Ureter (tissue), 1 donor: Measurements from ENCODE around the gene NLRC5. TPM values are rescaled to one million over a fixed set of nuclear protein-coding genes. Genes with fewer than 3 reads are reported as not detected.
A peak's percentile ranks its signal among the peaks of the same experiment; 100 is the strongest.
"Not testable (repeated sequence)": the region's sequence is repeated elsewhere in the genome, so short reads cannot be mapped to it uniquely, and the experiment has no call there.

ENCODE experiments used
- DNase-seq: peaks from one replicate; pipeline ENCODE4 v3.0.0-alpha.2; 2020; ENCODE audit warnings: low spot score
- total RNA-seq: library from RNA; stranded (reverse); gene quantifications from one replicate; pipeline ENCODE4 v1.2.4, GENCODE V29; 2023
- donor health status: DM: yes; HTN: yes; CAD: no.

Gene NLRC5
- total RNA-seq, 1 donor from 2014 or later = 50.1 TPM

GRCh38 chr16:57102888-57103851, 113.8 kb downstream of the NLRC5 start:
- DNase-seq = no peak

- no peak for DNase-seq
These were observed 115.3 kb downstream of the NLRC5 start for GRCh38 chr16:57104706-57105105.

- DNase-seq = no peak
These were observed 115.8 kb downstream of the NLRC5 start for GRCh38 chr16:57105184-57105583.

GRCh38 chr16:57106767-57107166, 117.4 kb downstream of the NLRC5 start:
- DNase-seq = no peak

- DNase-seq = no peak
These were observed 118.1 kb downstream of the NLRC5 start for GRCh38 chr16:57107321-57107922.

GRCh38 chr16:57108432-57108831, 119.1 kb downstream of the NLRC5 start:
- no peak for DNase-seq

- not testable (repeated sequence) for DNase-seq
These were observed 120.1 kb downstream of the NLRC5 start for GRCh38 chr16:57109259-57110105.

GRCh38 chr16:57110937-57111336, 121.6 kb downstream of the NLRC5 start:
- no peak for DNase-seq

- DNase-seq = no peak
These were observed 122.1 kb downstream of the NLRC5 start for GRCh38 chr16:57111420-57111819.

- no peak for DNase-seq
These were observed 123.2 kb downstream of the NLRC5 start for GRCh38 chr16:57112403-57113041.

GRCh38 chr16:57113042-57113453, 123.7 kb downstream of the NLRC5 start:
- no peak for DNase-seq

- no peak for DNase-seq
These were observed 124.3 kb downstream of the NLRC5 start for GRCh38 chr16:57113664-57114063.

- DNase-seq = no peak
These were observed 125.8 kb downstream of the NLRC5 start for GRCh38 chr16:57115168-57115513.

GRCh38 chr16:57115514-57116182, 126.3 kb downstream of the NLRC5 start:
- peak; percentile 73 for DNase-seq

GRCh38 chr16:57118461-57119084, 129.2 kb downstream of the NLRC5 start:
- DNase-seq = no peak

- no peak for DNase-seq
These were observed 134.0 kb downstream of the NLRC5 start for GRCh38 chr16:57123216-57123973.

GRCh38 chr16:57123974-57124674, 134.8 kb downstream of the NLRC5 start:
- no peak for DNase-seq

GRCh38 chr16:57125376-57125775, 136.0 kb downstream of the NLRC5 start:
- DNase-seq = no peak

GRCh38 chr16:57125969-57126368, 136.6 kb downstream of the NLRC5 start:
- no peak for DNase-seq
